Mucosa of descending colon (tissue), 3 donors: Measurements from ENCODE around the gene ZNF470. TPM values are rescaled to one million over a fixed set of nuclear protein-coding genes. Genes with fewer than 3 reads are reported as not detected.
A peak's percentile ranks its signal among the peaks of the same experiment; 100 is the strongest.

Experiments
- ATAC-seq: fragments of 200-7000 bp; cut with Tn5 transposase; one replicate; pipeline ENCODE4 v1.9.1; 2020; ENCODE audit warnings: mild to moderate bottlenecking, moderate library complexity
- DNase-seq, 3 donors: peaks; one replicate each; pipeline ENCODE4 v3.0.0-alpha.2; 2020
- H3K36me3 ChIP-seq: fragments of 200-600 bp; one replicate; pipeline ENCODE4 v1.8.0; 2021; ENCODE audit warnings: low read depth, mild to moderate bottlenecking
- H3K4me1 ChIP-seq: fragments of 200-600 bp; one replicate; pipeline ENCODE4 v1.8.0; 2021; ENCODE audit warnings: low read depth, mild to moderate bottlenecking
- H3K4me3 ChIP-seq: fragments of 200-600 bp; one replicate; pipeline ENCODE4 v1.8.0; 2021; ENCODE audit warnings: mild to moderate bottlenecking
- H3K9me3 ChIP-seq: fragments of 200-600 bp; one replicate; pipeline ENCODE4 v1.8.0; 2021; ENCODE audit warnings: mild to moderate bottlenecking
- intact Hi-C, 2 donors: fragments of 100-400 bp; cut with DNase I in 1 of 2; cut with micrococcal nuclease in 1 of 2; formaldehyde crosslinking; loops; one replicate each; pipeline versions ENCODE4 v1.11.0 to v1.11.1; 2022; cut with DNase I, micrococcal nuclease
- total RNA-seq, 3 donors: library from RNA; stranded (reverse); fragmentation: NEBNext Ultra II Directional in 2 of 3; extraction: Animal tissue kit (Norgen Biotek cat#: 25700) in 2 of 3; gene quantifications; one replicate each; pipeline versions ENCODE4 v1.2.1 to v1.2.4, GENCODE V29; 2021 to 2023
- TF ChIP-seq, protein P1 (sequence below): fragments of 200-600 bp; IDR thresholded peaks from one replicate; pipeline ENCODE4 v1.8.0; 2022; ENCODE audit warnings: antibody characterized with exemption, mild to moderate bottlenecking
- donor health status: DM: no; HTN: no; CAD: no; lungs with moderate emphysema.
- donor health status: DM: no; HTN: no; CAD: no.
- donor health status: DM: no; HTN: yes; CAD: no.

ZNF470 gene
- total RNA-seq, 3 donors from 2014 or later = 1.6 to 6.7 (median 2.2) TPM

DNA sequence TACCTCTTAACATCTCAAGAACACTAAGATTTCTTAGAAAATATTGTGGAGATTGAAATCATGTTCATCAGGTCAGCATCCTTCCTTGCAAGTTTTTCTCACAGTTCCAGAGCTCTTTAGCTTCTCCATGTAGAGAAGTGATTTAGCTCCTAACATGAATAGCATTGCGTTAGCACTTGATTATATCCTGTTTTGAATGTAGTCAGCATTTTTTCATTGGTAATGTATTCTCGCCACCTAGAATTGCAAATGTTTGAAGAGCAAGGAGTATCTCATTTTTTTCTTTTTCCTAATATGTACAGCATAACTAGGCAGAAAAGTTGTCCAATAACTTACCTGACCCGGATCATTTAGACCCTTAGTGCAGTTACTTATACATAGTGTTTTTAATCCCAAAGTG is 6.6 kb downstream of the ZNF470 start:
- DNase-seq (no peak), ATAC-seq (no peak)
- intact Hi-C loops = no loop called here
- Histone ChIP-seq H3K9me3 (peaks cover 100% of the 10 kb centered on the region), H3K36me3 (no peaks in the 10 kb centered on the region), H3K4me1 (no peaks in the 10 kb centered on the region), H3K4me3 (no peak overlapping the region)
- TF ChIP-seq, protein P1, sequence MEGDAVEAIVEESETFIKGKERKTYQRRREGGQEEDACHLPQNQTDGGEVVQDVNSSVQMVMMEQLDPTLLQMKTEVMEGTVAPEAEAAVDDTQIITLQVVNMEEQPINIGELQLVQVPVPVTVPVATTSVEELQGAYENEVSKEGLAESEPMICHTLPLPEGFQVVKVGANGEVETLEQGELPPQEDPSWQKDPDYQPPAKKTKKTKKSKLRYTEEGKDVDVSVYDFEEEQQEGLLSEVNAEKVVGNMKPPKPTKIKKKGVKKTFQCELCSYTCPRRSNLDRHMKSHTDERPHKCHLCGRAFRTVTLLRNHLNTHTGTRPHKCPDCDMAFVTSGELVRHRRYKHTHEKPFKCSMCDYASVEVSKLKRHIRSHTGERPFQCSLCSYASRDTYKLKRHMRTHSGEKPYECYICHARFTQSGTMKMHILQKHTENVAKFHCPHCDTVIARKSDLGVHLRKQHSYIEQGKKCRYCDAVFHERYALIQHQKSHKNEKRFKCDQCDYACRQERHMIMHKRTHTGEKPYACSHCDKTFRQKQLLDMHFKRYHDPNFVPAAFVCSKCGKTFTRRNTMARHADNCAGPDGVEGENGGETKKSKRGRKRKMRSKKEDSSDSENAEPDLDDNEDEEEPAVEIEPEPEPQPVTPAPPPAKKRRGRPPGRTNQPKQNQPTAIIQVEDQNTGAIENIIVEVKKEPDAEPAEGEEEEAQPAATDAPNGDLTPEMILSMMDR = no peak

DNA sequence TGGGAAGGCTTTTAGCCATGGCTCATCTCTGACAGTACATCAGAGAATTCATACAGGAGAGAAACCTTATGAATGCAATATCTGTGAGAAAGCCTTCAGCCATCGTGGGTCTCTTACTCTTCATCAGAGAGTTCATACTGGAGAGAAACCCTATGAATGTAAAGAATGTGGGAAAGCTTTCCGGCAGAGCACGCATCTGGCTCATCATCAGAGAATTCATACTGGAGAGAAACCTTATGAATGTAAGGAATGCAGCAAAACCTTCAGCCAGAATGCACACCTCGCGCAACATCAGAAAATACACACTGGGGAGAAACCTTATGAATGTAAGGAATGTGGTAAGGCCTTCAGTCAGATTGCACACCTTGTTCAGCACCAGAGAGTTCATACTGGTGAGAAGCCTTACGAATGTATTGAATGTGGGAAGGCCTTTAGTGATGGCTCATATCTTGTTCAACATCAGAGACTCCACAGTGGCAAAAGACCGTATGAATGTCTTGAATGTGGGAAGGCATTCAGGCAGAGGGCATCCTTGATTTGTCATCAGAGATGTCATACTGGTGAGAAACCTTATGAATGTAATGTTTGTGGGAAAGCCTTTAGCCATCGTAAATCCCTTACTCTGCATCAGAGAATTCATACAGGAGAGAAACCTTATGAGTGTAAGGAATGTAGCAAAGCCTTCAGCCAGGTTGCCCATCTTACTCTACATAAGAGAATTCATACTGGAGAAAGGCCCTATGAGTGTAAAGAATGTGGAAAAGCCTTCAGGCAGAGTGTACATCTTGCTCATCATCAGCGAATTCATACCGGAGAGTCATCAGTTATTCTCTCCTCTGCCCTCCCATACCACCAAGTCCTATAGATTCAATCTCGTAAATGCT is 10.7 kb downstream of the ZNF470 start:
- no peaks in the 10 kb centered on the region for H3K4me1 ChIP-seq
- ATAC-seq (no peak), DNase-seq (no peak)
- H3K36me3 ChIP-seq = no peaks in the 10 kb centered on the region
- no peak overlapping the region for H3K4me3 ChIP-seq
- intact Hi-C loops = no loop called here
- H3K9me3 ChIP-seq = peaks cover 100% of the 10 kb centered on the region
- TF ChIP-seq, protein P1 = no peak

DNA sequence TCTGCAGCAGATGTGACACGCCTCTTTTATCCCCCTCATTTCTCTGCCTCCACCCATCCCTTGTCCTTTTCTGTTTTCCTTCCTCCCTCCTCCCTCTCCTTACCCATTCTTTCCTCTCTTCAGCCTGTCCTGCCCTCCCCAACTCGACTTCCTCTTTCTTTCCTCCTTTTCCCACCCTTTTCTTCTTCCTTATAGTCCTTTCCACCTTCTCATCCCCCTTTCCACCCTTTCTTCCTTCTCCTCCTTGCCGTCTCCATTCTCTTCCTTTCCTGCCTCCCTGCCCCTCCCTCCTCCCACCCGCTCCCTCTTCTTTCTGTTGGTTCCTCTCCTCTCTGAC is 27.1 kb downstream of the ZNF470 start:
- Histone ChIP-seq H3K4me1 (peaks cover 4% of the 10 kb centered on the region), H3K9me3 (peaks cover 38% of the 10 kb centered on the region), H3K36me3 (no peaks in the 10 kb centered on the region), H3K4me3 (no peak overlapping the region)
- TF ChIP-seq, protein P1 = no peak
- ATAC-seq (no peak), DNase-seq (no peak)
- intact Hi-C loops = no loop called here

DNA sequence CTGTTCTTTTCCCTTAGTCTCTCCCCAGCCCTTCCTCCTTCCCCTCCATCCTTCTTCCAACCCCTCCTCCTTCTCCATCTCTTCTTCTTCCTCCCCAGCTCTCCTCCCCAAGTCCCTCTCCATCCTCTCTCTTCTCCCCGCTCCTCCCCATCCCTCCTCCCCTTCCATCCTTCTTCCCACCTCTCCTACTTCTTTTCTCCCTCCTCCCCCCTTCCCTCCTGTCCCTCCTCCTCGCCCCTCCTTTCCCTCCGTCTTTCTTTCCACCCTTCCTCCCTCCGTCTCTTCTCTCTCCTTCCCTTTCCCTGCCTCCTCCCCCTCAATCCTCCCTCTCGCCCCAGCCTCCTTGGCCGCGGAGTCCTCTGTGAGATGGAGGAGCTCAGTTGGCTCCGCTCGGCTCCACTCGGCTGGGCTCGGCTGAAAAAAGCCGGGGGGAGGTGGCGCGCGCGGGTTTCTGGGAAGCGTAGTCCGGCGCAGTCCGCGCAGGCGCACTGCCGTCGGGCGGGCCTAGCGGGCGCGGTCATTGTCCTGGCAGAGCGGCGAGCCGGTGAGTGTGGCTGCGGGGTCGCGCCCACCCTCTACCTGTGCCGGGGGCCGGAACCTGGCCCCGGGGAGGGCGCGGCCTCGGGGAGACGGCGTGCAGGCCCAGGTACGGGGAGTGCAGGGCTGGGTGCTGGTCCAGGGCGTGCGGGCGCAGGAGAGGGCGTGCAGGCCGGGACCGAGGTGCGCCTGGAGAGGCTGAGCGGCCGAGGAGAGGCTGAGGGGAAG is 27.7 kb downstream of the ZNF470 start, which contains the start of gene ZNF71:
Gene ZNF71 (plus strand): TSS at position 520 of the 765 bp plus-strand sequence. CDS start 6,257 bp downstream, outside the sequence.
- peak; percentile 89 to 92 (median 90) for DNase-seq
- peak within 1 kb of the TSS; percentile 85 for H3K4me3 ChIP-seq
- TF ChIP-seq, protein P1 = no peak
- H3K4me1 ChIP-seq = peaks cover 4% of the 10 kb centered on the region
- intact Hi-C loops = no loop called here
- no peaks in the 10 kb centered on the region for H3K36me3 ChIP-seq
- peaks cover 34% of the 10 kb centered on the region for H3K9me3 ChIP-seq
- peak; percentile 99 for ATAC-seq

DNA sequence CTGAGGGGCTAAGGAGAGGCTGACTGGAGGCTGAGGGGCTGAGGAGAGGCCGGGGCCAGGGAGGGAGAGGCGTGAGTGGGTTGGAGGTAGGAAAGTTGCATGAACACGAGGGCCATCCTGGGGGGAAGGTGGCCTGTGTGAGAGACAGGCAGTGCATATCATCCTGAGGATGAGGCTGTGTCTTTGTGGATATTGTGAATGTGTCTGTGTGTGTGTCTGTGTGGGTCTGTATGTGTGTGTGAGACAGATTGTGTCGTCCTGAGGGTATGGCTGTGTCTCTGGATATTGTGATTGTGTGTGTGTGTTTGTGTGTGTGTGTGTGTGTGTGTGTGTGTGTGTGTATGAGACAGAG is 28.3 kb downstream of the ZNF470 start:
- peak overlapping the region; percentile 85 for H3K4me3 ChIP-seq
- H3K9me3 ChIP-seq = peaks cover 32% of the 10 kb centered on the region
- DNase-seq (no peak), ATAC-seq (peak; percentile 48)
- TF ChIP-seq, protein P1 = no peak
- H3K36me3 ChIP-seq = no peaks in the 10 kb centered on the region
- intact Hi-C loops = no loop called here
- H3K4me1 ChIP-seq = peaks cover 4% of the 10 kb centered on the region
